Glomerular visceral epithelial cell (primary cell): ENCODE results near the gene SP110.
"Not testable (repeated sequence)": the region's sequence is repeated elsewhere in the genome, so short reads cannot be mapped to it uniquely, and the experiment has no call there.

Experiments
- DNase-seq: peaks from one replicate; pipeline ENCODE4 v3.0.0-alpha.2; 2016; ENCODE audit errors: extremely low spot score

SP110 gene

GRCh38 chr2:230127195-230127594 is 92.6 kb downstream of the SP110 start:
- DNase-seq: no peak

GRCh38 chr2:230124757-230125431 is 94.9 kb downstream of the SP110 start:
- DNase-seq: no peak

GRCh38 chr2:230124235-230124634 is 95.5 kb downstream of the SP110 start:
- no peak for DNase-seq

- not testable (repeated sequence) for DNase-seq
Measured at GRCh38 chr2:230120376-230120775, 99.4 kb downstream of the SP110 start.

DNA sequence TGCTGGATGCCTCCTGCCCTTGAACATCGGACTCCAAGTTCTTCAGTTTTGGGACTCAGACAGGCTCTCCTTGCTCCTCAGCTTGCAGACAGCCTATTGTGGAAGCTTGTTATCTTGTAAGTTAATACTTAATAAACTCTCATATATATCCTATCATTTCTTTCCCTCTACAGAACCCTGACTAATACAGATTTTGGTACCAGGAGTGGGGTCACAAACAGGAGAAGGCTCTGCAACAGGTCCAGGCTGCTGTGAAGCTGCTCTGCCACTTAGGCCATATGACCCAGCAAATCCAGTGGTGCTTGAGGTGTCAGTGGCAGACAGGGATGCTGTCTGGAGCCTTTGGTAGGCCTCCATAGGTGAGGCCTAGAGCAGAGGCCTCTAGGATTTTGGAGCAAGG is 100.0 kb downstream of the SP110 start:
- not testable (repeated sequence) for DNase-seq
